Neural cell (in vitro differentiated cells): Measurements from ENCODE around the gene FNDC3A.

Experiments
- CTCF ChIP-seq: fragments of 450-650 bp; IDR thresholded peaks from 2 replicates; pipeline ENCODE4 v1.5.1; 2014; ENCODE audit warnings: antibody characterized with exemption, mild to moderate bottlenecking, moderate library complexity; ENCODE audit not compliant: poor library complexity, severe bottlenecking
- EP300 ChIP-seq: fragments of 450-650 bp; conservative IDR thresholded peaks from 2 replicates; pipeline ENCODE4 v1.6.1; 2014; ENCODE audit warnings: antibody characterized with exemption, mild to moderate bottlenecking, moderate library complexity; ENCODE audit not compliant: poor library complexity, severe bottlenecking
- EZH2 ChIP-seq: fragments of 200-600, 300-800 bp; shearing (Covaris generic), sonication (generic); IDR thresholded peaks from 2 replicates; pipeline ENCODE4 v1.6.1; 2014; ENCODE audit warnings: antibody characterized with exemption, low read length, borderline replicate concordance, mild to moderate bottlenecking; ENCODE audit not compliant: insufficient read depth, poor library complexity, severe bottlenecking
- POLR2AphosphoS5 ChIP-seq: IDR thresholded peaks from 2 replicates; pipeline ENCODE4 v1.6.1; 2012
- RAD21 ChIP-seq: fragments of 450-650 bp; conservative IDR thresholded peaks from 2 replicates; pipeline ENCODE4 v1.6.1; 2014; ENCODE audit warnings: antibody characterized with exemption, mild to moderate bottlenecking, moderate library complexity
- REST ChIP-seq: IDR thresholded peaks from 2 replicates; pipeline ENCODE4 v1.6.1; 2012; ENCODE audit warnings: borderline replicate concordance
- SMC3 ChIP-seq: fragments of 450-650 bp; conservative IDR thresholded peaks from 2 replicates; pipeline ENCODE4 v1.6.1; 2014; ENCODE audit warnings: antibody characterized with exemption, mild to moderate bottlenecking, moderate library complexity; ENCODE audit not compliant: poor library complexity
- TAF1 ChIP-seq: IDR thresholded peaks from 2 replicates; pipeline ENCODE4 v1.6.1; 2012; ENCODE audit warnings: low read depth

- TF ChIP-seq CTCF (no peak), REST (no peak), EZH2 (no peak), TAF1 (no peak), EP300 (no peak), POLR2AphosphoS5 (no peak), RAD21 (no peak), SMC3 (no peak)
These were observed 232.9 kb downstream of the FNDC3A start for GRCh38 chr13:49208619-49209018.
